OCI-LY1 (cell line): ENCODE data around the gene TP53BP2.

ENCODE experiments used
- H2AFZ ChIP-seq: fragments of 200-600 bp; sonication (generic), shearing (Covaris generic); 2 replicates; pipeline ENCODE4 v1.6.0; 2014; ENCODE audit warnings: antibody characterized with exemption, mild to moderate bottlenecking, low read length
- H3F3A ChIP-seq: fragments of 200-600 bp; sonication (generic), shearing (Covaris generic); 2 replicates; pipeline ENCODE4 v1.6.0; 2014; ENCODE audit warnings: mild to moderate bottlenecking, antibody characterized with exemption, low read length, moderate library complexity; ENCODE audit not compliant: insufficient read depth
- H3K27ac ChIP-seq: fragments of 200-600 bp; sonication (generic); 2 replicates; pipeline ENCODE4 v1.5.1; 2014; ENCODE audit warnings: low read length, mixed run types, mild to moderate bottlenecking, low read depth; ENCODE audit not compliant: poor library complexity, severe bottlenecking
- H3K27me3 ChIP-seq: fragments of 200-600 bp; sonication (generic); 2 replicates; pipeline ENCODE4 v1.6.0; 2014; ENCODE audit warnings: antibody characterized with exemption, mild to moderate bottlenecking, low read length, moderate library complexity; ENCODE audit not compliant: insufficient read depth
- H3K36me3 ChIP-seq: fragments of 200-600 bp; sonication (generic); 2 replicates; pipeline ENCODE4 v1.6.1; 2014; ENCODE audit warnings: mild to moderate bottlenecking, antibody characterized with exemption, low read length, moderate library complexity, mixed read lengths; ENCODE audit not compliant: insufficient read depth
- H3K4me1 ChIP-seq: fragments of 200-600 bp; sonication (generic); 2 replicates; pipeline ENCODE4 v1.5.1; 2014; ENCODE audit warnings: mild to moderate bottlenecking, low read length, moderate library complexity; ENCODE audit not compliant: insufficient read depth, severe bottlenecking
- H3K4me2 ChIP-seq: fragments of 200-600 bp; sonication (generic), shearing (Covaris generic); 2 replicates; pipeline ENCODE4 v1.6.1; 2014; ENCODE audit warnings: low read length
- H3K4me3 ChIP-seq: fragments of 200-600 bp; sonication (generic); 2 replicates; pipeline ENCODE4 v1.5.1; 2014; ENCODE audit warnings: low read length, low read depth, mild to moderate bottlenecking, mixed read lengths; ENCODE audit not compliant: poor library complexity, severe bottlenecking
- H3K79me2 ChIP-seq: fragments of 200-600 bp; shearing (Covaris generic); 2 replicates; pipeline ENCODE4 v1.6.1; 2016; ENCODE audit warnings: mixed run types, low read length, mixed read lengths; ENCODE audit not compliant: insufficient read depth
- H3K9ac ChIP-seq: fragments of 200-600 bp; sonication (generic), shearing (Covaris generic); 2 replicates; pipeline ENCODE4 v1.6.1; 2014; ENCODE audit warnings: mild to moderate bottlenecking, low read length, mixed read lengths
- H3K9me2 ChIP-seq: fragments of 200-600 bp; sonication (generic), shearing (Covaris generic); 2 replicates; pipeline ENCODE4 v1.6.1; 2014; ENCODE audit warnings: low read depth, mild to moderate bottlenecking, low read length, mixed read lengths
- H3K9me3 ChIP-seq: fragments of 200-600 bp; shearing (Covaris generic); 2 replicates; pipeline ENCODE4 v1.6.1; 2014; ENCODE audit warnings: low read length, mixed read lengths
- H4K20me1 ChIP-seq: fragments of 200-600 bp; sonication (generic), shearing (Covaris generic); 2 replicates; pipeline ENCODE4 v1.6.0; 2016; ENCODE audit warnings: mild to moderate bottlenecking, low read length; ENCODE audit not compliant: insufficient read depth
- CTCF ChIP-seq: fragments of 200-600 bp; sonication (generic), shearing (Covaris generic); IDR thresholded peaks from 2 replicates; pipeline ENCODE4 v1.5.1; 2017; ENCODE audit warnings: mild to moderate bottlenecking, antibody characterized with exemption, low read length, moderate library complexity, mixed read lengths
- EZH2 ChIP-seq: fragments of 200-600 bp; sonication (generic), shearing (Covaris generic); IDR thresholded peaks from 2 replicates; pipeline ENCODE4 v1.8.0; 2017; ENCODE audit warnings: borderline replicate concordance, mixed run types, mild to moderate bottlenecking, antibody characterized with exemption, low read length, moderate library complexity, mixed read lengths

The TP53BP2 gene

GRCh38 chr1:223837206-223837605, 8.5 kb downstream of the TP53BP2 start:
- 0 out of 2 replicates have a peak, but pooled peaks cover 6% of the 10 kb centered on the region for H4K20me1 ChIP-seq
- no peaks in the 10 kb centered on the region for H3K27me3 ChIP-seq
- no peaks in the 10 kb centered on the region for H3K4me1 ChIP-seq
- no peaks in the 10 kb centered on the region; the same call in 1 of the 2 replicates for H3K36me3 ChIP-seq
- no peaks in the 10 kb centered on the region for H3K9me2 ChIP-seq
- H3K27ac ChIP-seq, result no peak overlapping the region
- no peaks in the 10 kb centered on the region for H3K79me2 ChIP-seq
- H3K4me2 ChIP-seq, result no peak overlapping the region
- H2AFZ ChIP-seq, result no peak overlapping the region
- no peak overlapping the region for H3K4me3 ChIP-seq
- no peak for TF ChIP-seq EZH2
- no peak for TF ChIP-seq CTCF
- H3F3A ChIP-seq, result no peaks in the 10 kb centered on the region
- no peak overlapping the region for H3K9ac ChIP-seq
- H3K9me3 ChIP-seq, result no peaks in the 10 kb centered on the region

GRCh38 chr1:223836586-223836985, 9.2 kb downstream of the TP53BP2 start:
- no peak for TF ChIP-seq EZH2
- no peak for TF ChIP-seq CTCF
- H3K27me3 ChIP-seq, result no peaks in the 10 kb centered on the region
- H3K4me3 ChIP-seq, result no peak overlapping the region
- no peaks in the 10 kb centered on the region for H3K4me1 ChIP-seq
- no peaks in the 10 kb centered on the region for H3F3A ChIP-seq
- no peaks in the 10 kb centered on the region for H3K79me2 ChIP-seq
- H3K27ac ChIP-seq, result no peak overlapping the region
- no peak overlapping the region for H3K9ac ChIP-seq
- H3K4me2 ChIP-seq, result no peak overlapping the region
- H3K9me2 ChIP-seq, result no peaks in the 10 kb centered on the region
- H3K9me3 ChIP-seq, result no peaks in the 10 kb centered on the region
- H2AFZ ChIP-seq, result no peak overlapping the region
- no peaks in the 10 kb centered on the region; the same call in 1 of the 2 replicates for H3K36me3 ChIP-seq
- 0 out of 2 replicates have a peak, but pooled peaks cover 6% of the 10 kb centered on the region for H4K20me1 ChIP-seq

GRCh38 chr1:223835754-223836153, 10.0 kb downstream of the TP53BP2 start:
- Histone ChIP-seq H3F3A (no peaks in the 10 kb centered on the region), H3K27me3 (no peaks in the 10 kb centered on the region), H3K4me1 (no peaks in the 10 kb centered on the region), H3K9me3 (no peaks in the 10 kb centered on the region), H3K9ac (no peak overlapping the region), H3K4me2 (no peak overlapping the region), H2AFZ (no peak overlapping the region), H4K20me1 (0 out of 2 replicates have a peak, but pooled peaks cover 6% of the 10 kb centered on the region), H3K4me3 (no peak overlapping the region), H3K9me2 (no peaks in the 10 kb centered on the region), H3K79me2 (no peaks in the 10 kb centered on the region), H3K36me3 (no peaks in the 10 kb centered on the region; the same call in 1 of the 2 replicates), H3K27ac (no peak overlapping the region)
- no peak for TF ChIP-seq EZH2
- TF ChIP-seq CTCF, result no peak
